ENCODE measurements around the gene ADAM11.
A peak's percentile ranks its signal among the peaks of the same experiment; 100 is the strongest.
"Not testable (repeated sequence)": the region's sequence is repeated elsewhere in the genome, so short reads cannot be mapped to it uniquely, and the experiment has no call there.

Gene ADAM11

DNA sequence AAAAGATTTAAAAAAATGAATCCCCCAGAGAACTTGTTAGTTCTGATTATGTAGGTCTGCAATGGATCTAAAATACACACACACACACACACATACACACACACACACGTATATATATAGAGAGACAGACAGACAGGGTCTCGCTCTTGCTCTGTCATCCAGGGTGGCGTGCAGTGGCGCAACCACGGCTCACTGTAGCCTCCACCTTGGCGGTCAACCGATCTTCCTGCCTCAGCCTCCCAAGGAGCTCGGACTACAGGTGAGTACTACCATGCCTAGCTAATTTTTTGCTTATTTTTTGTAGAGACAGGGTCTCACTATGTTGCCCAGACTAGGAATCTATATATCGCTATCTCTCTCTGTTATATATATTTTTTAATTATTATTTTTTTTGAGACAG is 37.9 kb downstream of the ADAM11 start:
- no peak for DNase-seq

DNA sequence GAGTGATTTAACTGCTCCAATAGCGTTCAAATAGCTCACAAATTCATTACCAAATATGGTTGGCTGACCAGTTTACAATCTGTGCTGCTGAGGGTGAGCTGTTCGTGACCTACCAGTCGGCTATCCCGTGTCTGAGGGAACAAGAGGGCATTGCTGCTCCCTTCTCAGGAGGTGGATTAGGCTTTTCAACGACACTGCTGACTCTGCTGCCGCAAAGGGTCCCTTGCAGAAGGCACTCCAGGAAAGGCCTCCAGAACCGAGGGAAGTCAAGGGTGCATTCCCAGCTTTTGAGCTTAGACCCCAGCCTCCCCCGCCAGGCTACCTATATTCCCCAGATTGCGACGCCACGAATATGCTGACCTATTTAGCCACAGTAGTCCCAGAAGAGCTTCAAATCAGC is 39.0 kb downstream of the ADAM11 start:
- no peak for DNase-seq

DNA sequence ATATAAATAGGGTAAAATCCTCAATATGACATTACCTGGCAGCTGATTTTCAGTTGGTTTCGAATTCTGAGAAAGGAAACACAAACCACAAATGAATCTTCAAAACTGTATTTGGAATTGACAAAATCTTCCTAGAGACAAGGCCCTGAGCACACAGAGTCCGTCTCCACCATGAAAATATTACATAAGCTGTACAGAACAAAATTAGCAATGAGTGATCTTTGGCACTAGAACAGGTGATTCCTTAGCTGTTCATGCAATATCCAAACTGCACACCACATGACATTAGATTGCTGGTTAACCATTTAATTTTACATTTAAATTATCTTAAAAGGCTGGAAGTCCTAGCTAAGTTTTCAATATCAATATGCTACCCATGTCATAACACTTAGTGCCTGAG is 39.6 kb downstream of the ADAM11 start:
- no peak for DNase-seq

DNA sequence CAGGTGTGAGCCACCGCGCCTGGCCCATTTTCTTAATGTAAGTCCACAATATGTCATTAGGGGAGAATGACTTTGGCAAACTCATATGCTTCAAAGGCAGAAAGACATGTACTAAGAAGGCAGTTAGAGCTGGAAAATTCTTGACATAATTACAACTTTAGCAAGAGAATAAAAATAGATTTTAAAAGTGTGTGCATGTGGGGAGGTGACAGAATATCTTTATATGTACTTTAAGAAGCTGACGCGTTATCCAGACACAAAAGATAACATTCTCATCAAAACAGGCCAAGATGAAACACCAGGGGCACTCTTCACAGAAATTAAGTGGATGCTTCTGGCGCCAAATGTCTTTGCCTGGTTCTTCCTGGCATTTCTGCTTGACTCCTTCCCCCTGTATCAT is 43.1 kb downstream of the ADAM11 start:
- no peak for DNase-seq

DNA sequence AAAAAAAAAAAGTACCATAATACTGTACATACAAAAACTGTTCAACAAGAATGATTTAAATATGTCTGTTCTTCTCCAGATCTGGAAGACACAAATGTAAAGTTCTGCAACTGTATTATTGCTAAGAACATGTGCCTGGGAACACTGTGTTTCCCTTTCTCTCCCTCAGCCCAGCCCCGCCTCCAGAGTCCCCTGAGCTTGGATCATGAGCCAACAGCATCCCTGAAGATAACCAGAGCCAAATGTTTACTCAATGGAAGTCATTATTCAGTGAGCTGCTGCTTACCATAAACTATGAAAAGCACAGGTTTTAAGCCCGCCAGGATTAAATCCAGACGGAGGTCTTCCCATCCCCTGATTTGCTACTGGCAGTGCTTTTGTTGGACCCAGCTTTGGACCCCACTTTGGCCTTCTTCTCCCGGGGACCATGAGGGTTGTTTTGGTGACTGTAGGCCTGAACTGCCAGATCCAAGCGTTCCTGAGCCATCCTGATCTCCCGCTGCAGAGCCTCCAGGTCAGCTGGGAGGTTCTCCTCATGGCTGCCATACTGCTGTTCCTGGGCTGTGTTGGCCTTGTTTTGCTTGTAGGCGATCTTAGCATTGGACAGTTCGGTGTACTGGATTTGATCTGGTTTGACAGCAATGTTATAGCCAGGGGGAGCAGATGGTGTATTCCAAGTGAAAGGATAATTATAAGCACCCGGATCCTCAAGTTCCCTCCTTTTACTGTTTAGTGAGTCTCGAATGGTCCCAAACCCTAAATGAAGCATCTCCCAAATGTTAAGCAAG is 45.7 kb downstream of the ADAM11 start:
- no peak for DNase-seq

DNA sequence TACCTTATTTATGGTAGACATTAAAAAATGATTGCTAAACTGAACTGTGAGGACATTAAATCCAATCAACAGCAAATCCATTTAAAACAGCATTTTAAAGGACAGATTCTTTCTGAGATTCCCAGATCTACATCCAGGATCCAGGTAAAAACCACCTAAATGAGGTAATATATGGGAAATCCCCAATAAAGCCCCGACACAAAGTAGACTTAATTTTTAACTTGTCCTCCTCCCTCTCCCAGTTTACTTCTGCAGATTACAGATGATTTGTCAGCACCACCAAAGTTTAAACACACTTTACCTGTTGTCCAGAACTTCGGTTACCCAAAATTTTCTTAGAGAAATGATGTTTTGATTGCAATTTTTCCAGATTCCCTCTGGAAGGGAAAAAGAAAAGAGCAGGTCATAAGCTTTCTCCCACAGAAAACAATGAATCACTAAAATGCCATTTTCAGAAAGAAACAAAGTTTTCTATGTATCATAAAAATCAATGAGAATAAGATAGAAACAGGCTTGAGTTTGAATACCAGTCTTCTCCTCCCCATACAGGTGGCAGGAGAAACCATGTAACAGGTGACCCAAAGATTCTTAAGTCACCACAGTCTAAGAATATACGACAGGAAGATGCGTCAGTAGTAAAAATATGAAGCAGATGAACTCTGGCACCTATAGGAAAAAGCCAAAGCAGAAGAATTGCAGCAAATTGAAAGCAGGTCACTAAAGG is 48.5 kb downstream of the ADAM11 start:
- no peak for DNase-seq

DNA sequence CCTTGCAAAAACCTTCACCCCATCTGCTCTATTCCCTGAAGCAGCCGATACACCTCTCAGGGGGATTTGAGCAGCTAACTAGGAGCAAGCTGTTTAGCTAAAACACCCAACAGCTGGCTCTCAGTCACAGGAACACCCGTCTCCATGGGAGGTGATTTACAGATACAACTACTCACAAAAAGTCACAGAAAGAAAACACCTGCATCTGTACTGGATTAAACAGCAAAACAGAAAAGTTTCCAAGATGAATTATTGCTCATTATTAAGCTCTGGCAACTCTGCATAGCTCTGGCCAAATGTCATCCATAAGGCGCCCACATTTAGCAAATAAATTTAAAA is 49.0 kb downstream of the ADAM11 start:
- no peak for DNase-seq

DNA sequence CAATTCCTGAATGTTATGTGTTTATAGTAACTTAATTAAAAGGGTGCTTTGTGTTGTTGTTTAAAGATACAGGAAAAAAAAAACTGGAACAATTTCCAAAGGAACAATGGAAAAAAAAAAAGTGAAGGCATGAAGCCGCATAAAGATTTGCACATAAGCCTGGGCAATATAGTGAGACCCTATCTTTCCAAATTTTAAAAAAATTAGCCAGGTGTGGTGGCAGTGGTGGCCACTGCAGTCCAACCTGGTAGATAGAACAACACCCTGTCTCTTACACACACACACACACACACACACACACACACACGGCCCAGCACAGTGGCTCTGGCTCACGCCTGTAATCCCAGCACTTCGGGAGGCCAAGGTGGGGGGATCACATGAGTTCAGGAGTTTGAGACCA is 49.4 kb downstream of the ADAM11 start:
- DNase-seq = no peak

DNA sequence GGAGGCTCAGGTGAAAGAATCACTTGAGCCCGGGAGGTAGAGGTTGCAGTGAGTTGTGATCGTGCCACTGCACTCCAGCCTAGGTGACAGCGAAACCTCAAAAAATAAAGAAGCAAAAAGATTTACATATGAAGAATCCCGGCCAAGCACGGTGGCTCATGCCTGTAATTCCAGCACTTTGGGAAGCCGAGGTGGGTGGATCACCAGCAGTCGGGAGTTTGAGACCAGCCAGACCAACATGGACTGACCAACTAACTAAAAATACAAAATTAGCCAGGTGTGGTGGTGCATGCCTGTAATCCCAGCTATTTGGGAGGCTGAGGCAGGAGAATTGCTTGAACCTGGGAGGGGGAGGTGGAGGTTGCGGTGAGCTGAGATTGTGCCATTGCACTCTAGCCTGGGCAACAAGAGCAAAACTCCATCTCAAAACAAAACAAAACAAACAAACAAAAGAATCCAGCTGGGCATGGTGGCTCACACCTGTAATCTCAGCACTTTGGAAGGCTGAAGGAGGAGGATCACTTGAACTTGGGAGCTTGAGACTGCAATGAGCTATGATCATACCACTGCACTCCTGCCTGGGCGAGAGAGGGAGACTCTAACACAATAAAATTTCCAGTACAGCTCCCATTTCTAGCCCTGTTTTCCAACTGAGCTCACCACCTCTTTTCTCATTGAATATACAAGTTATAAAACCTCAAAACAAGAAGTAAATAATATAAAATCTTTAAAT is 50.0 kb downstream of the ADAM11 start:
- not testable (repeated sequence) for DNase-seq

DNA sequence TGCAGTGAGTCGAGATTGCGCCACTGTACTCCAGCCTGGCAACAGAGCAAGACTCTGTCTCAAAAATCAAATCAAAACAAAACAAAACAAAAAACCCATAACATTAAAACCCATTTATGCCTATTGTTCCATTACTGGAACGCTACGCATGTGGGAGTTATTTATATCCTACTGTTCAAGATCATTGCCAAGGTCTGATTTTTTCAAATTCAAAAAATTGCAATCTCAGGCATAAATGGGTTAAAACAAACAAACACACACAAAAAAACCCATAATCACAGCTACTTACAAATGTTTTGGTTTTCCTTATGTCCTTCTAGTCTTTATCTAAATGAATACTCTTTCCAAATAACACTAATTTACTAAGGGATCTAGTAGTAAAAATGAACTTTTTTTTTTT is 53.5 kb downstream of the ADAM11 start:
- DNase-seq = no peak

DNA sequence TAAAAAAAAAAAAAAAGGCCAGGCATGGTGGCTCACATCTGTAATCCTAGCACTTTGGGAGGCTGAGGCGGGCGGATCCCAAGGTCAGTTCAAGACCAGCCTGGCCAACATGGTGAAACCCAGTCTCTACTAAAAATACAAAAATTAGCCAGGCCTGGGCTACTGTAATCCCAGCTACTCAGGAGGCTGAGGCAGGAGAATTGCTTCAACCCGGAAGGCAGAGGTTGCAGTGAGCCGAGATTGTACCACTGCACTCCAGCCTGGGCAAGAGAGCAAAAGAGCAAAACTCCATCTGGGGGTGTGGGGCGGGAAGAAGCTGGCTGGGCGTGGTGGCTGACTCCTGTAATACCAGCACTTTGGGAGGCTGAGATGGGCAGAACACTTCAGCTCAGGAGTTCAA is 59.7 kb downstream of the ADAM11 start:
- DNase-seq = not testable (repeated sequence)

DNA sequence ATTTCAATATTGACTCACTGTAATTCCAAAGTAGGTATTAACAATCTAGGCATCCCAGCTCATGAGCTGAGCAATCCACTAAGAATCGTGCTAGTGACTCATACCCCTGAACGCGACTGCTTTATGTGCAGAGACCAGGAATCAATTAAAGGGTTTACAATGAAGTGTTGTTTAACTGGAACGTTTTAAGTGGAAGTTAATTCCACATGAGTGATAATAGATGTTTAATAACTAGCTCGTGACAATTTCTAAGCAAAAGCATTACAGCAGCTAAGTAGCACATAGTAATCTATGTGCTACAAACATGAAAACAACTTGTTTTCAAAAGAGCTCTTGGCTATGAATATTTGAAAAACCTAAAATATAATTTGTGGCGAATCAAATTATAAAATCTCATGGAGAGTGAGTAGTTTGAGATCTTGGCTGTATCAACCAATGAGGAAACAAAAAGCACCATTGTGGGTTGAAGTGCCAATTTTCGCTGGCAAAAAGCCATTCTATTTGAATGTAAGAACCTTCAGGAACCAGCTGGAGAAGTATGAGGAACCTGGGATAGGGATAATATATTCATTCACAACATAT is 61.9 kb downstream of the ADAM11 start:
- no peak for DNase-seq

DNA sequence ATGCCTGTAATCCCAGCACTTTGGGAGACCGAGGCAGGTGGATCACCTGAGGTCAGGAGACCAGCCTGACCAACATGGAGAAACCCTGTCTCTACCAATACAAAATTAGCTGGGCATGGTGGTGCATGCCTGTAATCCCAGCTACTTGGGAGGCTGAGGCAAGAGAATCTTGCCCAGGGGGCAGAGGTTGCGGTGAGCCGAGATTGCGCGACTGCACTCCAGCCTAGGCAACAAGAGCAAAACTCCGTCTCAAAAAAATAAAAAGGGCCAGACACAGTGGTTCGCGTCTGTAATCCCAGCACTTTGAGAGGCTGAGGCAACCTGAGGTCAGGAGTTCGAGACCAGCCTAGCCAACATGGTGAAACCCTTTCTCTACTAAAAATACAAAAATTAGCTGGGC is 66.4 kb downstream of the ADAM11 start:
- not testable (repeated sequence) for DNase-seq

DNA sequence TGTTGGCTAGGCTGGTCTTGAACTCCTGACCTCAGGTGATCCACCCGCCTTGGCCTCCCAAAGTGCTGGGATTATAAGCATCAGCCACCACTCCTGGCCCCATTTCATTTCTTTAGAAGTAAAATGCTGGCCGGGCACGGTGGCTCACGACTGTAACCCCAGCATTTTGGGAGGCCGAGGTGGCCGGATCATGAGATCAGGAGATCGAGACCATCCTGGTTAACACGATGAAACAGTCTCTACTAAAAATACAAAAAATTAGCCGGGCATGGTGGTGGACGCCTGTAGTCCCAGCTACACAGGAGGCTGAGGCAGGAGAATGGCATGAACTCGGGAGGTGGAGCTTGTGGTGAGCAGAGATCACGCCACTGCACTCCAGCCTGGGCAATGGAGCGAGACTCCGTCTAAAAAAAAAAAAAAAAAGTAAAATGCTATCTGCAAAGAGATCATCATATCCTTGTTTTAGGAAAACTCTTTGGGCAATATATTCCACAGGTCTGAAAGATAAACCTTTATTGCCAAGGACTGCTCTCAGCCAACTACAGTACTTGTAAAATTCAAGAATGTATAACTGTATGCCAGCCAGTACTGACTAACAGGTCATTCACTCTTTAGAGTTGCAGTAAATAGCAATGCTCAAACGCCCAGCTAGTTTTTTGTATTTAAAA is 67.5 kb downstream of the ADAM11 start:
- no peak for DNase-seq

DNA sequence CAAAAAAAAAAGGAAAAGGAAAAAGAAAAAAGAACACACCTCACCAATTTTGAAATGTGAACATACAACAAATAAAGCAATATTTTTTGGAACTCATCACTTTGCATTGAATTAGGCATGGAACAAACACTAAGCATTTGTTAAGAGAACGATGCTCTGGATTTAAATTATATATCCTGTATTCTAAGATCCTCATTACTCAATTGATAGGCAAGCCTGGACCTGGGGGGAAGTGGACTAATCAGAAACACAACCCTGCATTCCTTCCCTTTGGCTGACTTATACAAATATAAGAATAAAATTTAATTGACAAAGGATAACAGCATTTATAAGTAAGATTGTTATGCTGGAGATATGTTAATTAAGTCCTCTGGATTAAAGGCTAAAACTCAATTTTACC is 69.1 kb downstream of the ADAM11 start:
- no peak for DNase-seq

DNA sequence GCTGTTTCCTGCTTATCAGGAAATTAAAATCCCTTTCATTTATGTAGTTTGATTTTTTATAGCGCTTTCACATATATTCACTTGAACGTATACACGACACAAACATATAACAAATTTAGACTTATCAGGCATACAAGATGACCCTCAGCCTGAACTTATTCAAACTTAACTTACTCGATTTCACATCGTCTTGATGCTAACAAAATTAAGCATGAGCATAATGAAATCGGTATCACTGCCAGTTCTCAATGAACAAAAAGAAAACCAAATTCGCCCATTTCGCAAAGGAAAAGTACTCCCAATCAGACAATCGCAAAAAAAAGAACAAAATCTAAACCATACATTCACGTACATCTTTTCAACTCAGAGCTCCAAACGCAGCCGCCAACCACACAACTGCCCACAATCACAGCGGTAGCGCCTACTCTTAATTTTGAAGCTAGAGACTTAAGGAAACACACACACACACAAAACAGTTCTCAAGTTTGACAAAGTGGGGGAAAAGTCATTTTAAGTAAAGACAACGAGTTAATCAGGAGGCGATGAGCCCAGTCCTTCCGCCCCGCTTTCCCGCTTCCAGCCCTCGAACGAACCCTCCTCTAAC is 70.2 kb downstream of the ADAM11 start:
- no peak for DNase-seq

DNA sequence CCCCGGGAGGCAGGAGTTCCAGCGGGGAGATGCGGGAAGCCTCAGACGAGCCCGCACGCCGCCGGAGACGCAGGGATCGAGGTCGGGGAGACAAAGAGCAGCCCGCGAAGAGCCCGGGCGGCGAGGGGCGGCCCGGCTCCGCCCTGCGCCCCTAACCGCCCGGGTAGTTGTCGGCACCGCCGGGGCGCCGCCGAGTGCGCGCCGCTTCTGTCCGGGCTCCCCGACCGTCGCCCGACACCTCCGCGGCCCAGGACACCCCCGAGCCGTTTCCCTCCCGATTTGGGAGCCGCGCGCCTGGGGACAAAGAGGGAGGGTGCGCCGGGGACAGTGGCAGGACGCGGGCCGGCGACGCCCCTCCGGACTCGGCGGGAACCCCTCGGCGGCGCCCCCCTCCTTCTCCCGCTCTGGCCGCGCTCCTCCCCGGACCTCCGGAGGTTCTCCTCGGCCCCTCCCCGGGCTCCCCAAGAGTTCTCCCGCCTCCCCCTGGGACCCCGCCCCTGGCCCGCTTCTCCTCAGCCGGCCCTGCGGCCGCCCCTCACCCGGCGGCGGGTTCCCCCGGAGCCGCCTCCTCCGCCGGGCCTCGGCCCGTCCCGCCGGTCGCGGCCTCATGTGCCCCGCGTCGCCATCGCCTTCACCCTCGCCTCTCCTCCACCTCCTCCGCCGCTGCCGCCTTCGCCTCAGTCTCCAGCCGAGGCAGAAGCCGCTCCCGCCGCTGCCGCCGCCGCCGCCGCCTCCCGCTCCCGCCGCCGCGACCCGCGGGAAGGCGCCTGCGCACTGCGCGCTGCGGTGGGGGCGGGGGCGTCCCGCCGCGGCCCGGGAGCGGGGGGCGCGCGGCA is 71.0 kb downstream of the ADAM11 start, which contains the start of gene GJC1:
Gene GJC1 (minus strand): TSS at position 765 of the 836 bp plus-strand sequence. CDS start 24,470 bp downstream, outside the sequence.
- peak; percentile 37 for DNase-seq

DNA sequence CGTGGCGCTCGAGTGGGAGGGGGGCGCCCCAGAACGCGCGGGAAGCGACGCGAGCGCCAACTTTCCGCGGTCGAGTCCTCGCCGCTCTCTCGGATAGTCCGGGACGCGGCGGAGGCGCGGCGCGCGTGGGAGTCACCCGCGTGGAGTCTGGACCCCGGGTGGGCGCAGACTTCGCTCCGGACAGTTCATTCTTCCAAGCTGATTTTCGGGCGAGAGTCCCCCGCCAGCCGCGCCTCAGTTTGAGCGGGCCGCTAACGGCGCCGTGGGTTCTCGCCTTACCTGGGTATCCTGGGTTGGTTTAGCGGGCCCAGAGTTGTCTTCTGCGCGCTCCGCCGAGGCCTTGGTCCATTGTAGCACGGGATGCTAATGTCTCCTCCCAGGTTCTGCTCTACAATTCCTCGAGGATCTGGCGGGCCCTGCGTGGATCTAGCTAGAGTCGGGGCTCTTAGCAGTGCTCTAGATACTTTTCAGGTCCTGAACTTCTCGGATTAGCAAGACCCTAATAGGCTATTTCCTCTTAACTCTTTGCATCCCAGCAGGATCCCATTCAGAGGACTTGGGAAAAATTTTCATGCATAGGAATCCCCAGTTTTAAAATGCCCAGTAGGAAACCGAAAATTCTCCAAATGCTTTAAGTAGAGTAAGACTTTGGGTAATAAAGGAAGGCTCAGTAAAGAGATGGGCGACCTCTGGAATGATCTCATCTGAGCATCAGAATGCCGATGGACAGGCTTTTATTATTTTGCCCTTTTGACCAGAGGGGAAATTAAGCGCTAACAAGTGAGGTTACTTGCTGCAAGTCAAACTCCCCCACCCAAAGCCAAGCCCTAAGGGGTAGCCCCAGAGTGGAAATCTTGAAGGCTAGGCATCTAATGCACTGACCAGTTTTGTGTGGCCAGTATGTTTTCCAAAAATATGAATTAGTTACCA is 71.8 kb downstream of the ADAM11 start:
- peak; percentile 28 for DNase-seq

DNA sequence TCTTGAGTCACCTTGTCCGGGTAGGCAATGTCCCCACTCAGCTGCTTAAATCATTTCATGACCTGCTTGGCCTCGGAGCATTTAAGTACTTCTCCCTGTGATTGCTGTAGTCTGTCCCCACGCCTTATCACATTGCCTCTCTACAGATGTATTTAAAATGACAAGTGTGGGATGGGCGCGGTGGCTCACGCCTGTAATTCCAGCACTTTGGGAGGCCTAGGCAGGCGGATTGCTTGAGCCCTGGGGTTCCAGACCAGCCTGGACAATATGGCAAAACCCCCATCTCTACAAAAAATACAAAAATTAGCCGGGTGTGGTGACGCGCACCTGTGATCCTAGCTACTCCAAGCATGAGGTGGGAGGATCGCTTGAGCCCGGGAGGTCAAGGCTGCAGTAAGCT is 72.6 kb downstream of the ADAM11 start:
- no peak for DNase-seq

Measured in NCI-H526 treated with DMSO at 0.1 percent for 48 hours (cell line).